HepG2 (cell line): Measurements from ENCODE around the gene SMIM44. TPM values are rescaled to one million over a fixed set of nuclear protein-coding genes. Genes with fewer than 3 reads are reported as not detected.

Source experiments
- CHCHD3 ChIP-seq: sonication (generic); formaldehyde crosslinking; IDR thresholded peaks from 2 replicates; pipeline ENCODE4 v1.8.0; 2022; ENCODE audit warnings: mild to moderate bottlenecking, missing genetic modification reagents, moderate library complexity
- KLF11 ChIP-seq: IDR thresholded peaks from 2 replicates; pipeline ENCODE4 v1.6.1; 2016; ENCODE audit warnings: missing compliant biosample characterization
- POLR2AphosphoS5 ChIP-seq: IDR thresholded peaks from 2 replicates; pipeline ENCODE4 v1.6.1; 2012; ENCODE audit warnings: low read depth, low read length
- SALL1 ChIP-seq: sonication (generic); formaldehyde crosslinking; IDR thresholded peaks from 2 replicates; pipeline ENCODE4 v1.8.0; 2022; ENCODE audit warnings: mild to moderate bottlenecking, missing genetic modification reagents
- SIX4 ChIP-seq: sonication (generic); formaldehyde crosslinking; IDR thresholded peaks from 2 replicates; pipeline ENCODE4 v1.4.0; 2020; ENCODE audit warnings: missing genetic modification reagents
- SNAPC2 ChIP-seq: sonication (generic); formaldehyde crosslinking; IDR thresholded peaks from 2 replicates; pipeline ENCODE4 v1.8.1; 2022; ENCODE audit warnings: mild to moderate bottlenecking, missing genetic modification reagents
- SRY ChIP-seq: sonication (generic); formaldehyde crosslinking; IDR thresholded peaks from 2 replicates; pipeline ENCODE4 v1.8.0; 2022; ENCODE audit warnings: mild to moderate bottlenecking, missing genetic modification reagents
- TGIF2 ChIP-seq: IDR thresholded peaks from 2 replicates; pipeline ENCODE4 v1.6.1; 2016; ENCODE audit warnings: control low read depth, missing compliant biosample characterization
- TSC22D2 ChIP-seq: sonication (generic); formaldehyde crosslinking; IDR thresholded peaks from 2 replicates; pipeline ENCODE4 v1.5.1; 2020; ENCODE audit warnings: missing genetic modification reagents, mild to moderate bottlenecking, borderline replicate concordance
- ZKSCAN1 ChIP-seq: fragments of 150-350 bp; IDR thresholded peaks from 2 replicates; pipeline ENCODE4 v1.6.1; 2014; ENCODE audit warnings: low read length
- ZNF280B ChIP-seq: sonication (generic); formaldehyde crosslinking; IDR thresholded peaks from 2 replicates; pipeline ENCODE4 v1.5.0; 2020; ENCODE audit warnings: missing genetic modification reagents, mild to moderate bottlenecking, borderline replicate concordance
- ZNF382 ChIP-seq: sonication (generic); formaldehyde crosslinking; IDR thresholded peaks from 2 replicates; pipeline ENCODE4 v1.5.0; 2020; ENCODE audit warnings: missing genetic modification reagents, mild to moderate bottlenecking, borderline replicate concordance
- ZNF468 ChIP-seq: sonication (generic); formaldehyde crosslinking; IDR thresholded peaks from 2 replicates; pipeline ENCODE4 v1.8.0; 2022; ENCODE audit warnings: mild to moderate bottlenecking, moderate library complexity, missing genetic modification reagents
- ZNF543 ChIP-seq: sonication (generic); formaldehyde crosslinking; IDR thresholded peaks from 2 replicates; pipeline ENCODE4 v1.4.0; 2020; ENCODE audit warnings: mild to moderate bottlenecking, missing genetic modification reagents
- ZNF607 ChIP-seq: sonication (generic); formaldehyde crosslinking; IDR thresholded peaks from 2 replicates; pipeline ENCODE4 v1.5.1; 2020; ENCODE audit warnings: missing genetic modification reagents, mild to moderate bottlenecking, borderline replicate concordance
- ZNF691 ChIP-seq: sonication (generic); formaldehyde crosslinking; IDR thresholded peaks from 2 replicates; pipeline ENCODE4 v1.4.0; 2020; ENCODE audit warnings: missing genetic modification reagents, low read depth, mild to moderate bottlenecking, borderline replicate concordance
- ZNF770 ChIP-seq: sonication (generic); formaldehyde crosslinking; IDR thresholded peaks from 2 replicates; pipeline ENCODE4 v1.5.0; 2020; ENCODE audit warnings: mild to moderate bottlenecking, missing genetic modification reagents
- ZSCAN5A ChIP-seq: sonication (generic); formaldehyde crosslinking; IDR thresholded peaks from 2 replicates; pipeline ENCODE4 v1.8.0; 2022; ENCODE audit warnings: mild to moderate bottlenecking, missing genetic modification reagents, borderline replicate concordance
- ZXDC ChIP-seq: sonication (generic); formaldehyde crosslinking; IDR thresholded peaks from 2 replicates; pipeline ENCODE4 v1.5.0; 2020; ENCODE audit warnings: mild to moderate bottlenecking, missing genetic modification reagents
- polyA plus RNA-seq, 8 experiments: library from polyadenylated mRNA; depleted of rRNA in 3 of 8; stranded (reverse) in 7 of 8; unstranded in 1 of 8; fragments of >200 nt; fragmentation: Illumina TruSeq in 4 of 8; extraction: Trizol in 4 of 8; gene quantifications; 2 replicates each; pipeline versions ENCODE4 v1.2.1 to v1.2.3, GENCODE V29; 2011 to 2016; ENCODE audit warnings: low read depth in 4 of 8, missing spikeins in 1 of 8, mixed read lengths in 1 of 8; ENCODE audit not compliant: insufficient read depth in 1 of 8
- total RNA-seq, 5 experiments: library from RNA; depleted of rRNA; stranded (reverse); fragments of >200 nt; fragmentation: Illumina TruSeq; extraction: Trizol; gene quantifications; 2 replicates each; pipeline ENCODE4 v1.2.3, GENCODE V29; 2016; ENCODE audit warnings: low read depth in 1 of 5

The SMIM44 gene
- total and polyA plus RNA-seq, 2 of the 13 experiments (the other 11 are each of a cell fraction or from before 2014, with no cell fraction given) = not detected

GRCh38 chr19:3481241-3482090, 1.8 kb downstream of the SMIM44 start (continued):
- TF ChIP-seq ZNF770 (CRISPR knock-in tag) = peak; percentile 59; the same call in 1 of the 2 replicates
- 0 out of 2 replicates have a peak, but pooled peaks have one; percentile 26 for TF ChIP-seq ZNF691 (CRISPR knock-in tag)
- 0 out of 2 replicates have a peak, but pooled peaks have one; percentile 34 for TF ChIP-seq TSC22D2 (CRISPR knock-in tag)
- TF ChIP-seq SALL1 (CRISPR knock-in tag) = peak; percentile 89
- TF ChIP-seq ZNF280B = peak; percentile 95; the same call in 1 of the 2 replicates
- peak; percentile 78; the same call in 1 of the 2 replicates for TF ChIP-seq SNAPC2
- 0 out of 2 replicates have a peak, but pooled peaks have one; percentile 38 for TF ChIP-seq SIX4
- TF ChIP-seq TGIF2 (CRISPR knock-in tag) = peak; percentile 80
- TF ChIP-seq POLR2AphosphoS5 = no peak
- TF ChIP-seq SRY = peak; percentile 82; the same call in 1 of the 2 replicates
- peak; percentile 78; the same call in 1 of the 2 replicates for TF ChIP-seq ZNF543 (CRISPR knock-in tag)
- no peak for TF ChIP-seq ZKSCAN1
- TF ChIP-seq CHCHD3 = peak; percentile 70; the same call in 1 of the 2 replicates
- no peak; the same call in 1 of the 2 replicates for TF ChIP-seq ZXDC (CRISPR knock-in tag)
- no peak for TF ChIP-seq ZNF382 (CRISPR knock-in tag)
- peak; percentile 48; the same call in 1 of the 2 replicates for TF ChIP-seq ZSCAN5A (CRISPR knock-in tag)
- peak; percentile 94 for TF ChIP-seq ZNF468 (CRISPR knock-in tag)
- TF ChIP-seq KLF11 (CRISPR knock-in tag) = peak; percentile 81; the same call in 1 of the 2 replicates
- peak; percentile 98 for TF ChIP-seq ZNF607 (CRISPR knock-in tag)
